AG04449 (cell line): Measurements from ENCODE around the gene SPACA4.

ENCODE experiments used
- CTCF ChIA-PET: fragments of 350-600 bp; formaldehyde crosslinking; extraction: SDS; loops from one replicate; lab custom pipeline; 2021; ENCODE audit warnings: antibody characterized with exemption; lab: Yijun Ruan, JAX
- POLR2A ChIA-PET: fragments of 400-600, 350-600 bp; formaldehyde crosslinking; extraction: SDS; loops from one replicate; lab custom pipeline; 2020; ENCODE audit warnings: antibody characterized with exemption, inconsistent platforms; lab: Yijun Ruan, JAX
- DNase-seq: peaks from one replicate; pipeline ENCODE4 v3.0.0-alpha.2; 2010; ENCODE audit warnings: low read depth, low spot score
- H3K4me3 ChIP-seq: 2 replicates; pipeline ENCODE4 v1.5.1; 2011; ENCODE audit warnings: low read depth, mild to moderate bottlenecking, control low read depth, low read length
- CTCF ChIP-seq: IDR thresholded peaks from one replicate; pipeline ENCODE4 v1.5.1; 2011; ENCODE audit warnings: mild to moderate bottlenecking, moderate library complexity, low read length, control low read depth, inconsistent platforms; ENCODE audit not compliant: insufficient read depth; ENCODE audit errors: missing control alignments

Gene SPACA4

GRCh38 chr19:48656840-48657474 is 50.4 kb downstream of the SPACA4 start:
- POLR2A ChIA-PET: no interaction called here
- DNase-seq: peak; percentile 74
- CTCF ChIA-PET: interaction anchor here (1.7 to 2.7 kb wide), 3 partner anchors 11 to 19 kb away, joined by 9 to 21 read pairs (median 10); partner anchors contain the start of gene CA11
- TF ChIP-seq CTCF: no peak
- no peak overlapping the region for H3K4me3 ChIP-seq
